ENCODE data around the gene MAGEA2.
"Not testable (repeated sequence)": the region's sequence is repeated elsewhere in the genome, so short reads cannot be mapped to it uniquely, and the experiment has no call there.

Gene MAGEA2, protein sequence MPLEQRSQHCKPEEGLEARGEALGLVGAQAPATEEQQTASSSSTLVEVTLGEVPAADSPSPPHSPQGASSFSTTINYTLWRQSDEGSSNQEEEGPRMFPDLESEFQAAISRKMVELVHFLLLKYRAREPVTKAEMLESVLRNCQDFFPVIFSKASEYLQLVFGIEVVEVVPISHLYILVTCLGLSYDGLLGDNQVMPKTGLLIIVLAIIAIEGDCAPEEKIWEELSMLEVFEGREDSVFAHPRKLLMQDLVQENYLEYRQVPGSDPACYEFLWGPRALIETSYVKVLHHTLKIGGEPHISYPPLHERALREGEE

DNA sequence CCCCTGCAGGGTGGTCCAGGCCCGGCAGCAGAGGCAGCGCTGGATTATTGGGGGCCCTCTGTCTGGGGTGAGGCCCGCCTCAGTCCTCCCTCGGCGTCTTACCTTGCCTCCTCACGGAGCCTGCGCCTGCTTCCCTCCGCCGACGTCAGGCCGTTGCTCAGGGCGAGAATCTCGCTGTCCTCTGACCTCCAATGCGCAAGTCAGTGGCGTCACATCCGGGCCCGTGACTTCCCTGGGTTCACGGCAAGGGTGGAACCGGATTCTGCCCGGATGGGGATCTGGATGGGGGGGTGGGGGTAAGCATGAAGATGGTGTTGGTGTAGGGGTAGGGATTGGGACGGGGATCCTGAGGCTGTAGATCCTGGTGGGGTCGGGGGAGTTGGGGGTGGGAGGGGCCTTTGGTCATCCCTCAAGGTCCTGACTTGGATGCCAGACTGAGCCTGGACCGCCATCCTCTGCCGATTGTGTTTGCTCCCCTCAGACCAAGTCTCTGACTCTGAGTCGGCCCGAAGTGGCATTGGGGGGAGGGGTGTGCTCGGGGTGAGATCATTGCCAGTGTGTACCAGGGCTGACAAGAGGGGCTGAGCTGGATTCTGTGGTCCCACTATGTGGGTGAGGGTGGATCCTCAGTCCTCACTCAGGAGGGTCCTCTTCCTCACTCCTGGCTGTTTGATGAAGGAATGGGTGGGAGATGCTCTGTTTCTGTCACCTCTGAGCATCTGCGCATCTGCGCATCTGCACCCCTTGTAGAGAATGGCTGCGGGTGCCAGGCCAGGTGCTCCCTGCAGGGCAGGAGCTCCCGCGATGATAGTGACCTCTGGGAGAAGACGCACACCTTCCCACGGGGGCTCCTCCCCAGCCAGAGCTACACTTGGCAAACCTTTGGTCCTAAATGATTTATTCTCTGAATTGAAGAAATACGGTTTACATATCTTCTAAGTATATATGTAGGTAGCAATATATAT lies at the start of gene MAGEA2:
MAGEA2 (minus strand) TSS at position 157 of the 965 bp plus-strand sequence. CDS start 2,479 bp downstream, outside the sequence.
- DNase-seq: not testable (repeated sequence)

DNA sequence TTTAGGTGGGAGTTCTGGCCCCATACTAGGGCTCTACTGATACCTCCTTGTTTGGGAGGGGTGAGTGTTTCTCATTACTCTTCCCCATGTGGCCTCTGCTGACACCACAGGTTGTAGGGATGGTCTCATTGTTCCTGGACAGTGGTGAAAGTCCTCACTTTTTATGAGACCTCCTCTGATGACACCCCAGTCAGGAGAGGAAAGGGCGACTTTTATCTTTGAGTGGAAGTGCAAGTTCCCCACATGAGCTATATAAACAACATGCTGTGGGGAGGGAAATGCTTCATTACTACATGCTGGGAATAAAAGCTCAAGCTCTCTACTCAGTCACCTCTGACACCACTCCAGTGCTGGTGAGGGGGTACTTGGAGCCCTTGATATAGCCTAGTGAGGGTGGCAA lies 45.3 kb upstream of the MAGEA2 start:
- no peak for DNase-seq

DNA sequence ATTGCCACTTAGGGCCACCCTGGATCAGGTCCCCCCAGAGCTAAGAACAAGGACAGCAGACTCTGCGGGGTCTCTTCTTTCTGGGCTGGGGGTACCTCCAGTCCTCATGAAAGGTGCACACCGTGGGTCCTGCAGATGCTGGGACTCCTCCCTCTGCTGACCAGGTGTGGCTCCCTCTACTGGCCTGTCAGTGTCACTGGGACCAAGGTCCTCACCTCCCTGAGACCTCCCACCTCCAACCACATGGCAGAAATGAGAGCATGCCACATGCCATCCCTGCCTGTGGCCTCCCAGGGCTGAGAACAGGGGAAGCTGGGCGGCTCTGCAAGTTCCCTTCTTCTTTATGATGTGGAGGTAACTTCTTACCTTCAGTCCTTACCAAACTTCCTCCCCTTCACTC lies 33.4 kb upstream of the MAGEA2 start:
- DNase-seq: not testable (repeated sequence)

DNA sequence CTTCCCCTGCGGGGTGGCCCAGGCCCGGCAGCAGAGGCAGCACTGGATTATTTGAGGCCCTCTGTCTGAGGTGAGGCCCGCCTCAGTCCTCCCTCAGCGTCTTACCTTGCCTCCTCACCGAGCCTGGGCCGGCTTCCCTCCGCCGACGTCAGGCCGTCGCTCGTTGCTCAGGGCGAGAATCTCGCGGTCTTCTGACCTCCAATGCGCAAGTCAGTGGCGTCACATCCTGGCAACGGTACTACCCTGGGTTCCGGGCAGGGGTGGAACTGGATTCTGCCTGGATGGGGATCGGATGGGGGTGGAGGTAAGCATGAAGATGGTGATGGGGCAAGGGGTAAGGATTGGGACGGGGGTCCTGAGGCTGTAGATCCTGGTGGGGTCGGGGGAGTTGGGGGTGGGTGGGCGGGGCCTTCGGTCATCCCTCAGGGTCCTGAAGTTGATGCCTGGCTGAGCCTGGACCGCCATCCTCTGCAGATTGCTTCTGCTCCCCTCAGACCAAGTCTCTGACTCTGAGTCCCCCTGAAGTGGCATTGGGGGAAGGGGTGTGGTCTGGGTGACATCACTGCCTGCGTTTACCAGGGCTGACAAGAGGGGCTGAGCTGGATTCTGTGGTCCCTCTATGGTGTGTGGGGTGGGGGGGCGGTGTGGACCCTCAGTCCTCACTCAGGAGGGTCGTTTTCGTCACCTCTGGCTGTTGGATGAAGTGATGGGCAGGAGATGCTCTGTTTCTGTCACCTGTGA lies 16.1 kb upstream of the MAGEA2 start, which contains the start of gene MAGEA6:
MAGEA6 (minus strand) TSS at position 141 of the 741 bp plus-strand sequence. CDS start 2,039 bp downstream, outside the sequence.
- not testable (repeated sequence) for DNase-seq

DNA sequence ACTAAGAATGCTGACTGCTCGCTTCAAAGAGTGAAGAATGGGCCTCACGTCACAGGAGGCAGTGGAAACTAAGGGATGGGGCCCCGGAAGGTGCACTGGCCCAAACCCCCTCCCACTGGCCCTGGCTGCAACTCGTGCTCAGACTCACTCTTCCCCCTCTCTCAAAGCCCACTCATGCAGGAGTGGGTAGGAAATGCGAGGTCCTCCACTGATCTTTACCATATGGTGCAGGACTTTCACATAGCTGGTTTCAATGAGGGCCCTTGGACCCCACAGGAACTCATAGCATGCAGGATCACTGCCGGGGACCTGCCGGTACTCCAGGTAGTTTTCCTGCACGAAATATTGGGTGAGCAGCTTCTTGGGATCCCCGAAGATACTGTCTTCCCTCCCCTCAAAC lies 12.9 kb upstream of the MAGEA2 start:
- not testable (repeated sequence) for DNase-seq

DNA sequence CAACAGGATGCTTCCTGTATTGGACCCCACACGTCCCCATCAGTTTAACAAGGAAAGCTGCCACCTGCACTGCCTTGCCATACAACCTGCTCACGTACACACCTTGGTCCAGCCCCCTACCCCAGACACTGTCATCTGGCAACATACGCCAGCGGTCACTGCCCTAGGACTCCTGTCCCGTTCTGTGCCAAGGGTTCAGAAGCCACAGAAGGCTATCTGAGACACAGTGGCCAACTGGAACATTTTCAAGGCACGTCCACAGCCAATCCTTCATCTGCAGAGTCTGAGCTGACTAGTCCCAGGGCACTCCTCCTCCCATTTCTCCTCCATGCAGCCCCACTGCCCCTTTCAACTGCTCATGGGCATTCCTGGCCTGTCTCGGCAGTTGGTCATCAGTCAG lies 7.9 kb upstream of the MAGEA2 start:
- not testable (repeated sequence) for DNase-seq

DNA sequence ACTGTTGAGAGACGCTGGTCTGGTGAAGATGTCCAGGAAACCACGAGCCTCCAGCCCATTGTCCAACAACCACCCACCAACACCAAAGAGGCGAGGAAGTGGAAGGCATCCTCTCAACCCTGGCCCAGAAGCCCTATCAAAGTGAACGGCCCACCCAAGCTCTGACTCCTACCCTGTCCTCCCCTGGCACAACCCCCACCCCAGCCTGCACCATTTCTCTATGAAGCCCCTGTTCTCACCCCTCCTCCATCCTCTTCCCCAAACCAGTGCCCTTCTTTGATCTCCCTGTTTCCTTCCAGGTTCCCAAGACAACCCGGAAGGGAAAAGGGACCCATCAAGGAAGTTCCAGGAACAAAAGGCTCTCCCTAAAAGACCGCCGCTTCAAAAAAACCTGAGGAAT lies 5.9 kb upstream of the MAGEA2 start:
- DNase-seq: not testable (repeated sequence)

DNA sequence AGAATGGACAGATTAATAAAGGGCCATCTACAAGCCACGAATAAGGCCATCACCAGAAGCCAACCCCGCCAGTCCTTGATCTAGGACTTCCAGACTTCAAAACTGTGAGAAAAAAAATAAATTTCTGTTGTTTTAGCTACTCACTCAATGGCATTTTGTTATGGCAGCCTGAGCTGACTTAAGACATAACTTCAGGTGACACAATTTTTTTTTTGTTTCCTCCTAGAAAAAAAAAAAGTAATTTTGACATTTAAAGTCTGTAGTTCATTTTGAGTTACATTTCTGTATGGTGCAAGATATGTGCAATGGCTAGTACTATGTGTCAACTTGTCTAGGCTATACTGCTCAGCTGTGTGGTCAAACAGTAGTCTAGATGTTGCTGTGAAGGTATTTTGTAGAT lies 5.3 kb upstream of the MAGEA2 start, which contains the start of gene CSAG3:
CSAG3 (plus strand) TSS at position 301 of the 400 bp plus-strand sequence.
- not testable (repeated sequence) for DNase-seq

DNA sequence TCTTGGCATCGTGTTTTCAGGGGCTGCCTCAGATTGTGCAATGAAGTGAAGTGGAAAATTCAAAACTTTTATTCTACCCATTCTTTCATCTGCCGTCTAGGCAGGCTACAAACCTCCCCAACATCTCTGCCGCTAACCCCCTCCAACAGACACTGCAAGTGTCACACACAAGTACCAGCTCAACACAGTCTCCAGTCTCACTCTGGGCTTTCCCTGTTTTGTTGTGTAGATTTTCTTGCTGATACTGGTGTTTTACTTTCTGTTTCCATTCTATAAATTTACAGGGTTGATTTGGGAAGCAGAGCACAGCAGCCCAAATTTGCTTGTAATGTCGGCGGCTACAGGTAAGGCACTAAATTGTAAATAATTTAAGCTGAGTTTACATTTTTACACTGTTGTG lies 1.2 kb upstream of the MAGEA2 start:
- DNase-seq: not testable (repeated sequence)

DNA sequence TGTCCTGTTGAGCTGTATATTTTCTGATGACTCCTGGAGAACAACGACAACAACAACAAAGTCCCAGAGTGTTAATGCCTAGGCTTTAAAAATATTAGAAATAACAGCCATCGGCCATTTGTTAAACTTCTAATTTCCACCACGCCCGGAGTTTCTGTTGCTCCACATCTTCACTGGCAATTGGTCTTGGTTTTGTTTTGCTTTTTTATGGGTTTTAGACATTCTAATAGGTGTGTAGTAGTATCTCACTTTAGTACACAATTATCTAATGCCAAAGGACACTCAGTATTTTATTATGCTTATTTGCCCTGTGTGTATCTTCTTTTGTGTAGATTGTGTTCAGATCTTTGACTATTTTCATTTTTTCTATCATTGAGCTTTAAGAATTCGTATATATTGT lies 15.1 kb downstream of the MAGEA2 start:
- no peak for DNase-seq

DNA sequence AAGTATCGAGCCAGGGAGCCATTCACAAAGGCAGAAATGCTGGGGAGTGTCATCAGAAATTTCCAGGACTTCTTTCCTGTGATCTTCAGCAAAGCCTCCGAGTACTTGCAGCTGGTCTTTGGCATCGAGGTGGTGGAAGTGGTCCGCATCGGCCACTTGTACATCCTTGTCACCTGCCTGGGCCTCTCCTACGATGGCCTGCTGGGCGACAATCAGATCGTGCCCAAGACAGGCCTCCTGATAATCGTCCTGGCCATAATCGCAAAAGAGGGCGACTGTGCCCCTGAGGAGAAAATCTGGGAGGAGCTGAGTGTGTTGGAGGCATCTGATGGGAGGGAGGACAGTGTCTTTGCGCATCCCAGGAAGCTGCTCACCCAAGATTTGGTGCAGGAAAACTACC lies 17.1 kb downstream of the MAGEA2 start:
- DNase-seq: not testable (repeated sequence)

DNA sequence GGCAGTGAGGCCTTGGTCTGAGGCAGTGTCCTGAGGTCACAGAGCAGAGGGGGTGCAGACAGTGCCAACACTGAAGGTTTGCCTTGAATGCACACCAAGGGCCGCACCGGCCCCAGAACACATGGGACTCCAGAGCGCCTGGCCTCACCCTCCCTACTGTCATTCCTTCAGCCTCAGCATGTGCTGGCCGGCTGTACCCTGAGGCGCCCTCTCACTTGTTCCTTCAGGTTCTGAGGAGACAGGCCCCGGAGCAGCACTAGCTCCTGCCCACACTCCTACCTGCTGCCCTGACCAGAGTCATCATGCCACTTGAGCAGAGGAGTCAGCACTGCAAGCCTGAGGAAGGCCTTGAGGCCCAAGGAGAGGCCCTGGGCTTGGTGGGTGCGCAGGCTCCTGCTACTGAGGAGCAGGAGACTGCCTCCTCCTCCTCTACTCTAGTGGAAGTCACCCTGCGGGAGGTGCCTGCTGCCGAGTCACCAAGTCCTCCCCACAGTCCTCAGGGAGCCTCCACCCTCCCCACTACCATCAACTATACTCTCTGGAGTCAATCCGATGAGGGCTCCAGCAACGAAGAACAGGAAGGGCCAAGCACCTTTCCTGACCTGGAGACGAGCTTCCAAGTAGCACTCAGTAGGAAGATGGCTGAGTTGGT lies 17.7 kb downstream of the MAGEA2 start:
- DNase-seq: no peak

DNA sequence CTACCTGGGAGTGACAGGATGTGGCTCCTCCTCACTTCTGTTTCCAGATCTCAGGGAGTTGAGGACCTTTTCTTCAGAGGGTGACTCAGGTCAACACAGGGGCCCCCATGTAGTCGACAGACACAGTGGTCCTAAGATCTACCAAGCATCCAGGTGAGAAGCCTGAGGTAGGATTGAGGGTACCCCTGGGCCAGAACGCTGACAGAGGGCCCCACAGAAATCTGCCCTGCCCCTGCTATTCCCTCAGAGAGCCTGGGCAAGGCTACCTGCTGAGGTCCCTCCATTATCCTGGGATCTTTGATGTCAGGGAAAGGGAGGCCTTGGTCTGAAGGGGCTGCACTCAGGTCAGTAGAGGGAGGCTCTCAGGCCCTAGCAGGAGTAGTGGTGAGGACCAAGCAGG lies 18.5 kb downstream of the MAGEA2 start:
- DNase-seq: no peak

DNA sequence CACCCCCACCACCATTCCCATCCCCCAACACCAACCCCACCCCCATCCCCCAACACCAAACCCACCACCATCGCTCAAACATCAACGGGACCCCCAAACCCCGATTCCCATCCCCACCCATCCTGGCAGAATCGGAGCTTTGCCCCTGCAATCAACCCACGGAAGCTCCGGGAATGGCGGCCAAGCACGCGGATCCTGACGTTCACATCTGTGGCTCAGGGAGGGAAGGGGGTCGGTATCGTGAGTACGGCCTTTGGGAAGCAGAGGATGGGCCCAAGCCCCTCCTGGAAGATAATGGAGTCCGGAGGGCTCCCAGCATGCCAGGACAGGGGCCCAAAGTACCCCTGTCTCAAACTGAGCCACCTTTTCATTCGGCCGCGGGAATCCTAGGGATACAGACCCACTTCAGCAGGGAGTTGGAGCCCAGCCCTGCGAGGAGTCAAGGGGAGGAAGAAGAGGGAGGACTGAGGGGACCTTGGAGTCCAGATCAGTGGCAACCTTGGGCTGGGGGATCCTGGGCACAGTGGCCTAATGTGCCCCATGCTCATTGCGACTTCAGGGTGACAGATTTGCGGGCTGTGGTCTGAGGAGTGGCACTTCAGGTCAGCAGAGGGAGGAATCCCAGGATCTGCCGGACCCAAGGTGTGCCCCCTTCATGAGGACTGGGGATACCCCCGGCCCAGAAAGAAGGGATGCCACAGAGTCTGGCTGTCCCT lies 19.3 kb downstream of the MAGEA2 start:
- not testable (repeated sequence) for DNase-seq

DNA sequence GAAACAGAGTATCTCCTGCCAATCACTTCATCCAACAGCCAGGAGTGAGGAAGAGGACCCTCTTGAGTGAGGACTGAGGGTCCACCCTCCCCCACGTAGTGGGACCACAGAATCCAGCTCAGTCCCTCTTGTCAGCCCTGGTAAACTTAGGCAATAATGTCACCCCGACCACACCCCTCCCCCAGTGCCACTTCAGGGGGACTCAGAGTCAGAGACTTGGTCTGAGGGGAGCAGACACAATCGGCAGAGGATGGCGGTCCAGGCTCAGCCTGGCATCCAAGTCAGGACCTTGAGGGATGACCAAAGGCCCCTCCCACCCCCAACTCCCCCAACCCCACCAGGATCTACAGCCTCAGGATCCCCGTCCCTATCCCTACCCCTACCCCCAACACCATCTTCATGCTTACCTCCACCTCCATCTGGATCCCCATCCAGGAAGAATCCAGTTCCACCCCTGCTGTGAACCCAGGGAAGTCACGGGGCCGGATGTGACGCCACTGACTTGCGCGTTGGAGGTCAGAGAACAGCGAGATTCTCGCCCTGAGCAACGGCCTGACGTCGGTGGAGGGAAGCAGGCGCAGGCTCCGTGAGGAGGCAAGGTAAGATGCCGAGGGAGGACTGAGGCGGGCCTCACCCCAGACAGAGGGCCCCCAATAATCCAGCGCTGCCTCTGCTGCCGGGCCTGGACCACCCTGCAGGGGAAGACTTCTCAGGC lies 20.2 kb downstream of the MAGEA2 start, which contains the start of the genes CSAG1 and MAGEA12:
CSAG1 (minus strand) TSS at position 461 of the 715 bp plus-strand sequence. CDS start 1,261 bp downstream, outside the sequence.
MAGEA12 (plus strand) TSS at position 497 of the 715 bp plus-strand sequence. CDS start 2,405 bp downstream, outside the sequence.
- DNase-seq: no peak

DNA sequence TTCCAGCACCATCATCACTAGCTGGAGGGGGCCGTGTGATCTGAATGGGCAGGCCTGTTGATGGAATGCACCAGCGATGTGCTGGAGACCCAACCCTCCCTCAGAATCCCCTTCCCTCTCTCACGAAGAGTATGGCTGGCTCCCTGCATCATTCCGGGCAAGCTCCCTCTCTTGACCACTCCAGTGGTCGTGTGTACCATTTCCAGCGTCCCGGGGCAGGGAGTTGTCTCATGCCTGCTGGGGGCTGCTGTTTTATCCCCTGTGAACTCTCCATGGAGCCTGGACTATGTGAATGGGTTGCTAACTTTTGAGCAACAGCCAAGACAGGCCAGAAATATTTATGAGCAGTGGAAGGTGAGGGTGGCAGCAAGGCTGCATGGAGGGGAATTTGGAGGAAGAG lies 28.2 kb downstream of the MAGEA2 start:
- no peak for DNase-seq

DNA sequence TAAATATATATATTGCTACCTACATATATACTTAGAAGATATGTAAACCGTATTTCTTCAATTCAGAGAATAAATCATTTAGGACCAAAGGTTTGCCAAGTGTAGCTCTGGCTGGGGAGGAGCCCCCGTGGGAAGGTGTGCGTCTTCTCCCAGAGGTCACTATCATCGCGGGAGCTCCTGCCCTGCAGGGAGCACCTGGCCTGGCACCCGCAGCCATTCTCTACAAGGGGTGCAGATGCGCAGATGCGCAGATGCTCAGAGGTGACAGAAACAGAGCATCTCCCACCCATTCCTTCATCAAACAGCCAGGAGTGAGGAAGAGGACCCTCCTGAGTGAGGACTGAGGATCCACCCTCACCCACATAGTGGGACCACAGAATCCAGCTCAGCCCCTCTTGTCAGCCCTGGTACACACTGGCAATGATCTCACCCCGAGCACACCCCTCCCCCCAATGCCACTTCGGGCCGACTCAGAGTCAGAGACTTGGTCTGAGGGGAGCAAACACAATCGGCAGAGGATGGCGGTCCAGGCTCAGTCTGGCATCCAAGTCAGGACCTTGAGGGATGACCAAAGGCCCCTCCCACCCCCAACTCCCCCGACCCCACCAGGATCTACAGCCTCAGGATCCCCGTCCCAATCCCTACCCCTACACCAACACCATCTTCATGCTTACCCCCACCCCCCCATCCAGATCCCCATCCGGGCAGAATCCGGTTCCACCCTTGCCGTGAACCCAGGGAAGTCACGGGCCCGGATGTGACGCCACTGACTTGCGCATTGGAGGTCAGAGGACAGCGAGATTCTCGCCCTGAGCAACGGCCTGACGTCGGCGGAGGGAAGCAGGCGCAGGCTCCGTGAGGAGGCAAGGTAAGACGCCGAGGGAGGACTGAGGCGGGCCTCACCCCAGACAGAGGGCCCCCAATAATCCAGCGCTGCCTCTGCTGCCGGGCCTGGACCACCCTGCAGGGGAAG lies 39.5 kb downstream of the MAGEA2 start, which contains the start of gene MAGEA2B:
MAGEA2B (plus strand) TSS at position 814 of the 973 bp plus-strand sequence. CDS start 2,479 bp downstream, outside the sequence.
- DNase-seq: not testable (repeated sequence)

DNA sequence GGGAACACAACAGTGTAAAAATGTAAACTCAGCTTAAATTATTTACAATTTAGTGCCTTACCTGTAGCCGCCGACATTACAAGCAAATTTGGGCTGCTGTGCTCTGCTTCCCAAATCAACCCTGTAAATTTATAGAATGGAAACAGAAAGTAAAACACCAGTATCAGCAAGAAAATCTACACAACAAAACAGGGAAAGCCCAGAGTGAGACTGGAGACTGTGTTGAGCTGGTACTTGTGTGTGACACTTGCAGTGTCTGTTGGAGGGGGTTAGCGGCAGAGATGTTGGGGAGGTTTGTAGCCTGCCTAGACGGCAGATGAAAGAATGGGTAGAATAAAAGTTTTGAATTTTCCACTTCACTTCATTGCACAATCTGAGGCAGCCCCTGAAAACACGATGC lies 40.4 kb downstream of the MAGEA2 start:
- not testable (repeated sequence) for DNase-seq

DNA sequence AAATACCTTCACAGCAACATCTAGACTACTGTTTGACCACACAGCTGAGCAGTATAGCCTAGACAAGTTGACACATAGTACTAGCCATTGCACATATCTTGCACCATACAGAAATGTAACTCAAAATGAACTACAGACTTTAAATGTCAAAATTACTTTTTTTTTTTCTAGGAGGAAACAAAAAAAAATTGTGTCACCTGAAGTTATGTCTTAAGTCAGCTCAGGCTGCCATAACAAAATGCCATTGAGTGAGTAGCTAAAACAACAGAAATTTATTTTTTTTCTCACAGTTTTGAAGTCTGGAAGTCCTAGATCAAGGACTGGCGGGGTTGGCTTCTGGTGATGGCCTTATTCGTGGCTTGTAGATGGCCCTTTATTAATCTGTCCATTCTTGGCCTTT lies 44.5 kb downstream of the MAGEA2 start, which contains the start of gene CSAG2:
CSAG2 (minus strand) TSS at position 101 of the 400 bp plus-strand sequence. CDS start 161 bp downstream, outside the sequence.
- DNase-seq: not testable (repeated sequence)
